Loucy (cell line): ENCODE measurements around the gene TBC1D1.

Experiments used
- H2AFZ ChIP-seq: fragments of 200-600 bp; sonication (generic); 2 replicates; pipeline ENCODE4 v1.6.0; 2016; ENCODE audit warnings: antibody characterized with exemption, mild to moderate bottlenecking, low read length, moderate library complexity
- H3F3A ChIP-seq: fragments of 200-600 bp; 2 replicates; pipeline ENCODE4 v1.6.0; 2016; ENCODE audit warnings: antibody characterized with exemption, low read depth, mild to moderate bottlenecking
- H3K27me3 ChIP-seq: fragments of 200-600 bp; sonication (generic); 2 replicates; pipeline ENCODE4 v1.6.1; 2014; ENCODE audit warnings: low read length, mild to moderate bottlenecking; ENCODE audit not compliant: insufficient read depth, poor library complexity, severe bottlenecking
- H3K36me3 ChIP-seq: fragments of 200-600 bp; sonication (generic); 2 replicates; pipeline ENCODE4 v1.6.1; 2016; ENCODE audit warnings: low read length; ENCODE audit not compliant: insufficient read depth
- H3K4me1 ChIP-seq: fragments of 200-600 bp; sonication (generic); 2 replicates; pipeline ENCODE4 v1.5.1; 2014; ENCODE audit warnings: low read length, mild to moderate bottlenecking; ENCODE audit not compliant: insufficient read depth, poor library complexity, severe bottlenecking
- H3K4me2 ChIP-seq: fragments of 200-600 bp; sonication (generic); 2 replicates; pipeline ENCODE4 v1.6.0; 2014; ENCODE audit warnings: antibody characterized with exemption, low read length, low read depth, mild to moderate bottlenecking; ENCODE audit not compliant: poor library complexity, severe bottlenecking
- H3K4me3 ChIP-seq: fragments of 200-600 bp; sonication (generic); 2 replicates; pipeline ENCODE4 v1.5.1; 2014; ENCODE audit warnings: low read length, mild to moderate bottlenecking, mixed read lengths; ENCODE audit not compliant: poor library complexity, severe bottlenecking
- H3K79me2 ChIP-seq: fragments of 200-600 bp; sonication (generic); 2 replicates; pipeline ENCODE4 v1.6.1; 2014; ENCODE audit warnings: low read length; ENCODE audit not compliant: insufficient read depth
- H3K9ac ChIP-seq: fragments of 200-600 bp; sonication (generic); 2 replicates; pipeline ENCODE4 v1.6.0; 2014; ENCODE audit warnings: mild to moderate bottlenecking, low read depth, low read length, moderate library complexity; ENCODE audit not compliant: poor library complexity, severe bottlenecking
- H3K9me2 ChIP-seq: fragments of 200-600 bp; sonication (generic); replicated peaks from 2 replicates; pipeline ENCODE4 v1.6.1; 2016; ENCODE audit warnings: low read depth, low read length, mixed read lengths
- H3K9me3 ChIP-seq: fragments of 200-600 bp; sonication (generic); 2 replicates; pipeline ENCODE4 v1.6.1; 2014; ENCODE audit warnings: mild to moderate bottlenecking, antibody characterized with exemption, low read length, low read depth; ENCODE audit not compliant: insufficient read depth
- H4K20me1 ChIP-seq: fragments of 200-600 bp; sonication (generic); 2 replicates; pipeline ENCODE4 v1.6.0; 2014; ENCODE audit warnings: antibody characterized with exemption, low read length, mild to moderate bottlenecking; ENCODE audit not compliant: insufficient read depth, poor library complexity, severe bottlenecking
- EZH2phosphoT487 ChIP-seq: fragments of 200-600 bp; IDR thresholded peaks from 2 replicates; pipeline ENCODE4 v1.6.1; 2018; ENCODE audit warnings: antibody characterized with exemption, mild to moderate bottlenecking, moderate library complexity, borderline replicate concordance
- TF ChIP-seq, protein P1 (sequence below): fragments of 200-600 bp; sonication (generic); conservative IDR thresholded peaks from 2 replicates; pipeline ENCODE4 v1.5.1; 2014; ENCODE audit warnings: mild to moderate bottlenecking, antibody characterized with exemption, low read length

Gene TBC1D1

DNA sequence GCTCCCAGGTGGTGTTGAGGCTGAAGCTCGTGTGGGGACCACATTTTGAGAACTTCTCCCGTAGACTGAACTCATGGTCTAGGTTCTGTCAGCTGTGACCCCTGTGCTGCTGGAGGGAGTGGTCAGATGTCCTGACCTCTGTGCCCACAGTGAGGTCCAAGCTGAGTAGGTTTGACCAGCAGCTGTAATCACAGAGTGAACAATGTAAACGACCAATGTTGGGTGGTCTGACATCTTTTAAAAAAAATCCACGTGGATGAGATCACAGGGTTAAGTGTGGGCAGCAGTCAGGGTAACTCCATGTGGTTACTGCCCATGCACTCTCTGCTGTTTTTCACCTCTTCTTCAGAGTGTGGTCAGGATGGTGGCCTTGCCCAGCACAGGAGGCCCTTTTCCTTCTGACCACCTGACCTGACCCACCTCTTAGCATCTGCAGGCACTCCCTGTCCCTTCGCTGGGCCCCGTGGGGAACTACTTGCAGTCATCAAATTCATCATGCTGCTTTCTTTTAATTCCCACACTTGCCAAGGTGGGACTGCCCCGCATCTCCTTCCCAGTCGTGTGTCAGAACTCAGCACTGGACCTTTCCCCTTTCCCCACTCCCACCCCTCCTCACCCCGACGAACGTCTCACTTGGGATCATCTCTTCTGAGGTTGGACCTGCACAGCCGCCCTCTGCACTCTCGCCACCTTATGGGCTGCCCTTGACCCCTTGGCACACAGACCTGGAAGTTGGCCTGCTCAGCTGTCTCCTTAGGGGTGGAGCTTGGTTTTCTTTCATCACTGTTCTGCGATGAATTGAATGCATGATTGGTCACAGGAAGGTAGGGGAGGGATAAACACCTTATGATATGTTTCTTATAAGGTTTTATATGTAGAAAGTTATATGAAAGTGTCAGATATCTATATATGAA lies 189.4 kb downstream of the TBC1D1 start:
- Histone ChIP-seq H2AFZ (no peak overlapping the region), H3K4me2 (no peak overlapping the region), H4K20me1 (no peaks in the 10 kb centered on the region), H3K36me3 (no peaks in the 10 kb centered on the region; the same call in 1 of the 2 replicates), H3K27me3 (no peaks in the 10 kb centered on the region), H3K9ac (no peak overlapping the region), H3K9me2 (no peaks in the 10 kb centered on the region), H3K4me3 (no peak overlapping the region), H3K9me3 (no peaks in the 10 kb centered on the region), H3F3A (no peaks in the 10 kb centered on the region), H3K4me1 (no peaks in the 10 kb centered on the region), H3K79me2 (no peaks in the 10 kb centered on the region)
- no peak for TF ChIP-seq EZH2phosphoT487
- TF ChIP-seq, protein P1, sequence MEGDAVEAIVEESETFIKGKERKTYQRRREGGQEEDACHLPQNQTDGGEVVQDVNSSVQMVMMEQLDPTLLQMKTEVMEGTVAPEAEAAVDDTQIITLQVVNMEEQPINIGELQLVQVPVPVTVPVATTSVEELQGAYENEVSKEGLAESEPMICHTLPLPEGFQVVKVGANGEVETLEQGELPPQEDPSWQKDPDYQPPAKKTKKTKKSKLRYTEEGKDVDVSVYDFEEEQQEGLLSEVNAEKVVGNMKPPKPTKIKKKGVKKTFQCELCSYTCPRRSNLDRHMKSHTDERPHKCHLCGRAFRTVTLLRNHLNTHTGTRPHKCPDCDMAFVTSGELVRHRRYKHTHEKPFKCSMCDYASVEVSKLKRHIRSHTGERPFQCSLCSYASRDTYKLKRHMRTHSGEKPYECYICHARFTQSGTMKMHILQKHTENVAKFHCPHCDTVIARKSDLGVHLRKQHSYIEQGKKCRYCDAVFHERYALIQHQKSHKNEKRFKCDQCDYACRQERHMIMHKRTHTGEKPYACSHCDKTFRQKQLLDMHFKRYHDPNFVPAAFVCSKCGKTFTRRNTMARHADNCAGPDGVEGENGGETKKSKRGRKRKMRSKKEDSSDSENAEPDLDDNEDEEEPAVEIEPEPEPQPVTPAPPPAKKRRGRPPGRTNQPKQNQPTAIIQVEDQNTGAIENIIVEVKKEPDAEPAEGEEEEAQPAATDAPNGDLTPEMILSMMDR, result no peak

DNA sequence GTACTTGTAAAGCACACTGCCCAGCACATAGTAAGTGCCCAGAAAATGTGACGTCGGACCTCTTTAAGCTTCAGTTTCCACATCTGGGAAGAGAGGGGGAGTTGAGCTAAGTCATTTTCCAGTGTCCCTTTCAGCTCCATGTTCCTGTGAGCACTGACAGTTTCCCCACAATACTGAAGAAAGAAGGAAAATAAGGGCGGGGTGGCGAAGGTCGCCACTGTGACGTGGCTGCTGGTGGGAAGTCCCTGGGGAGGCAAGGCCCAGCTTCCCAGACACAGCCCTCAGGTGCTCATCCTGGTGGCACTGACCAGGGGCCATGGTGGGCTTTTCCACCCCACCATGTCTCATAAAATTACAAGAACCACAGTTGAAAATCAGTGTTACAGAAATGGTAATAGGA lies 191.1 kb downstream of the TBC1D1 start:
- no peak overlapping the region for H3K9ac ChIP-seq
- H3K79me2 ChIP-seq, result no peaks in the 10 kb centered on the region
- TF ChIP-seq EZH2phosphoT487, result no peak
- TF ChIP-seq, protein P1, result no peak
- no peaks in the 10 kb centered on the region for H3F3A ChIP-seq
- H3K9me3 ChIP-seq, result no peaks in the 10 kb centered on the region
- H2AFZ ChIP-seq, result no peak overlapping the region
- H3K27me3 ChIP-seq, result no peaks in the 10 kb centered on the region
- H3K4me3 ChIP-seq, result no peak overlapping the region
- no peaks in the 10 kb centered on the region for H3K4me1 ChIP-seq
- H3K36me3 ChIP-seq, result no peaks in the 10 kb centered on the region; the same call in 1 of the 2 replicates
- H3K9me2 ChIP-seq, result no peaks in the 10 kb centered on the region
- no peaks in the 10 kb centered on the region for H4K20me1 ChIP-seq
- no peak overlapping the region for H3K4me2 ChIP-seq

DNA sequence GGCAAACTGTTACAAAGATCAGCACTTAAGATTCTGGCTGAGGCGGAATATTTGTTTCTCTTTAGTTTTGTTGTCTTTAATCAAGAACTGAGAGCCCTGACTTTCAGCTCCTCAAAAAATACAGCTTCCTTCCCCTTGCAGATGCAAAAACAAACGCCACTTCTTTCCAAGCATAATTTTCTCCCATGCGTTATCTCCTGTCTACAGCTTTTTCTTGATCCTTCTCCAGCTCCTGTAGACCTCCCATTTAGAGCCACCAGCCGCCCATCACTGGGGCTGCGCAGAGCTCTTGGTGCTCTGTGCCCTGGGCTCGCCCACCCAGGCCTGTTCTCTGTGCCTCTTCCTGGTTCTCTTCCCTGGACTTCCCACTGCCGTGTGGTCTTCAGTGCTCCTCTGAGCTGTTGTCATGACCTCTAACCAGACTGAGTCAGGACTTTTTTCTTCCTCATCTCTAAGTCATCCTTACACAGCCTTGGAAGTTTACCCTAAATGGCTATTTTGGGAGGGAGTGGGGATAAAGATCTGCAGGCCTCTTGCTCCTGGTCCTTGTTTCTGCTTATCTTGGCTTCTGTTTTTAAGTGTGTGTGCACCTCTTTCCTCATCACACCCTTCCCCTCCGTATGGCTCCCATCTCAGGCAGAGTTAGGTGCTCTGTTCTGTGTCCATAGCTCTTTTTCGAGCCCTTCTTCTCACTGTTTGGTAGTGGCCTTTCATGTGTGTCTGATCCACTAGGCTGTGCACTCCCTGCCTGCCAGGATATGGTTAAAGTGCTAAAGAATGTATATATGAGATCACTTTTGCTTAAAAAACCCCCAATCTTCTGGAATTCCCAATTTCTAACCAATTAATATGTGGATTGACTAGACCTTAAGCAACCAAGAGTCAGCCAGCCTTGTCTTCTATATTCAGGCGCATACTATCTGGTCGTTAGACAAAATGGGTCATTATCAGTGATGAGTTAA lies 191.8 kb downstream of the TBC1D1 start:
- Histone ChIP-seq H3K79me2 (no peaks in the 10 kb centered on the region), H3K36me3 (no peaks in the 10 kb centered on the region), H3K9me2 (no peaks in the 10 kb centered on the region), H3F3A (no peaks in the 10 kb centered on the region), H3K9ac (no peak overlapping the region), H4K20me1 (no peaks in the 10 kb centered on the region), H3K27me3 (no peaks in the 10 kb centered on the region), H3K4me1 (no peaks in the 10 kb centered on the region), H3K4me2 (no peak overlapping the region), H3K9me3 (no peaks in the 10 kb centered on the region), H3K4me3 (no peak overlapping the region), H2AFZ (no peak overlapping the region)
- TF ChIP-seq, protein P1, result no peak
- no peak for TF ChIP-seq EZH2phosphoT487
